ENCODE data around the gene PRH2.

DNA sequence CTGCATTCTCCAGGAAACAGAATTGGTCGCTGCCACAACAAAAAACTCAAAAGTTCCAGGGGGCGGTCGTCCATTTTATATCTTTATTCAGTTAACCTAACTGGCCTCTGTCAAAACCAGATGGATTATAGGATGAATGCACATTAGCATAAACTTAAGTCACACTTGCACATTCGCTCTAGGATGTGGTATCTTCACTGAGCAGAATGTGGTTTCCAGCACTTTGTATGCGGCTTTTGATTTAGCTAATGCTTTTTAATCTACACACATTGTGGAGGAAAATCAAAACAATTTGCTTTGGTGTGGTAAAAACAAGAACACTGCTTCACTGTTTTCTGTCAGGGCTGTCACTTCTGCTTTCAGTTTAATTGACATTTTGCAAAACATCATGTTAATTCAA, 53.2 kb downstream of the PRH2 start:
- TF ChIP-seq, protein P1, sequence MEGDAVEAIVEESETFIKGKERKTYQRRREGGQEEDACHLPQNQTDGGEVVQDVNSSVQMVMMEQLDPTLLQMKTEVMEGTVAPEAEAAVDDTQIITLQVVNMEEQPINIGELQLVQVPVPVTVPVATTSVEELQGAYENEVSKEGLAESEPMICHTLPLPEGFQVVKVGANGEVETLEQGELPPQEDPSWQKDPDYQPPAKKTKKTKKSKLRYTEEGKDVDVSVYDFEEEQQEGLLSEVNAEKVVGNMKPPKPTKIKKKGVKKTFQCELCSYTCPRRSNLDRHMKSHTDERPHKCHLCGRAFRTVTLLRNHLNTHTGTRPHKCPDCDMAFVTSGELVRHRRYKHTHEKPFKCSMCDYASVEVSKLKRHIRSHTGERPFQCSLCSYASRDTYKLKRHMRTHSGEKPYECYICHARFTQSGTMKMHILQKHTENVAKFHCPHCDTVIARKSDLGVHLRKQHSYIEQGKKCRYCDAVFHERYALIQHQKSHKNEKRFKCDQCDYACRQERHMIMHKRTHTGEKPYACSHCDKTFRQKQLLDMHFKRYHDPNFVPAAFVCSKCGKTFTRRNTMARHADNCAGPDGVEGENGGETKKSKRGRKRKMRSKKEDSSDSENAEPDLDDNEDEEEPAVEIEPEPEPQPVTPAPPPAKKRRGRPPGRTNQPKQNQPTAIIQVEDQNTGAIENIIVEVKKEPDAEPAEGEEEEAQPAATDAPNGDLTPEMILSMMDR (IDR thresholded peaks at IDR 0.05), result no peak
- TF ChIP-seq POLR2A (IDR thresholded peaks at IDR 0.05), result no peak
